C4-2B (cell line): Measurements from ENCODE around the gene PDE6A.

Source experiments
- CTCF ChIP-seq: fragments of 450-650 bp; conservative IDR thresholded peaks from 2 replicates; pipeline ENCODE4 v1.5.1; 2017; ENCODE audit warnings: mild to moderate bottlenecking
- ZFX ChIP-seq: fragments of 450-650 bp; IDR thresholded peaks from 2 replicates; pipeline ENCODE4 v1.6.1; 2017

GRCh38 chr5:149895416-149896345 is 48.9 kb downstream of the PDE6A start:
- no peak for TF ChIP-seq CTCF
- TF ChIP-seq ZFX = no peak
